Measurements from ENCODE around the gene OSR1. TPM values are rescaled to one million over a fixed set of nuclear protein-coding genes. Genes with fewer than 3 reads are reported as not detected.

The OSR1 gene
- total RNA-seq, 1 donor from 2014 or later, result not detected

GRCh38 chr2:19355416-19355821, 3.0 kb downstream of the OSR1 start:
- no peaks in the 10 kb centered on the region for H3K36me3 ChIP-seq
- H3K79me2 ChIP-seq (ENCODE audit: low read depth), result no peaks in the 10 kb centered on the region
- peaks cover 100% of the 10 kb centered on the region for H3K27me3 ChIP-seq
- Mint-ChIP-seq H3K27ac (no peak overlapping the region), H3K36me3 (peaks cover 2% of the 10 kb centered on the region), H3K4me1 (peaks cover 36% of the 10 kb centered on the region), H3K9me3 (peaks cover 17% of the 10 kb centered on the region), H3K27me3 (ENCODE audit: insufficient read depth, low read depth) (peaks cover 87% of the 10 kb centered on the region), H3K4me3 (peak overlapping the region; percentile 78)
- DNase-seq (ENCODE audit: low spot score), result no peak
- H3K9ac ChIP-seq, result no peak overlapping the region
- H3K9me3 ChIP-seq (ENCODE audit: low read depth), result no peaks in the 10 kb centered on the region
- peaks cover 94% of the 10 kb centered on the region for H4K20me1 ChIP-seq (ENCODE audit: low read depth)
- TF ChIP-seq, protein P1, sequence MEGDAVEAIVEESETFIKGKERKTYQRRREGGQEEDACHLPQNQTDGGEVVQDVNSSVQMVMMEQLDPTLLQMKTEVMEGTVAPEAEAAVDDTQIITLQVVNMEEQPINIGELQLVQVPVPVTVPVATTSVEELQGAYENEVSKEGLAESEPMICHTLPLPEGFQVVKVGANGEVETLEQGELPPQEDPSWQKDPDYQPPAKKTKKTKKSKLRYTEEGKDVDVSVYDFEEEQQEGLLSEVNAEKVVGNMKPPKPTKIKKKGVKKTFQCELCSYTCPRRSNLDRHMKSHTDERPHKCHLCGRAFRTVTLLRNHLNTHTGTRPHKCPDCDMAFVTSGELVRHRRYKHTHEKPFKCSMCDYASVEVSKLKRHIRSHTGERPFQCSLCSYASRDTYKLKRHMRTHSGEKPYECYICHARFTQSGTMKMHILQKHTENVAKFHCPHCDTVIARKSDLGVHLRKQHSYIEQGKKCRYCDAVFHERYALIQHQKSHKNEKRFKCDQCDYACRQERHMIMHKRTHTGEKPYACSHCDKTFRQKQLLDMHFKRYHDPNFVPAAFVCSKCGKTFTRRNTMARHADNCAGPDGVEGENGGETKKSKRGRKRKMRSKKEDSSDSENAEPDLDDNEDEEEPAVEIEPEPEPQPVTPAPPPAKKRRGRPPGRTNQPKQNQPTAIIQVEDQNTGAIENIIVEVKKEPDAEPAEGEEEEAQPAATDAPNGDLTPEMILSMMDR (IDR thresholded peaks at IDR 0.05), result no peak
- TF ChIP-seq EZH2phosphoT487 (IDR thresholded peaks at IDR 0.05), result no peak
- no peak for TF ChIP-seq EZH2 (IDR thresholded peaks at IDR 0.05)
- H3F3A ChIP-seq (ENCODE audit: low read depth), result peaks cover 40% of the 10 kb centered on the region
- no peak overlapping the region for H3K27ac ChIP-seq
- H2AFZ ChIP-seq (replicated peaks), result no peak overlapping the region
- peaks cover 44% of the 10 kb centered on the region for H3K4me1 ChIP-seq
- H3K4me3 ChIP-seq, result no peak overlapping the region
- H3K4me2 ChIP-seq, result no peak overlapping the region

- peaks cover 100% of the 10 kb centered on the region for H3K27me3 ChIP-seq
- no peaks in the 10 kb centered on the region for H3K79me2 ChIP-seq (ENCODE audit: low read depth)
- peaks cover 2% of the 10 kb centered on the region for H3K36me3 Mint-ChIP-seq
- no peak overlapping the region for H3K27ac ChIP-seq
- H3K27me3 Mint-ChIP-seq (ENCODE audit: insufficient read depth, low read depth), result peaks cover 83% of the 10 kb centered on the region
- H4K20me1 ChIP-seq (ENCODE audit: low read depth), result peaks cover 90% of the 10 kb centered on the region
- no peak overlapping the region for H3K27ac Mint-ChIP-seq
- no peaks in the 10 kb centered on the region for H3K36me3 ChIP-seq
- peaks cover 17% of the 10 kb centered on the region for H3K9me3 Mint-ChIP-seq
- peaks cover 40% of the 10 kb centered on the region for H3F3A ChIP-seq (ENCODE audit: low read depth)
- H3K4me2 ChIP-seq, result no peak overlapping the region
- H3K4me1 Mint-ChIP-seq, result peaks cover 36% of the 10 kb centered on the region
- TF ChIP-seq, protein P1 (IDR thresholded peaks at IDR 0.05), result no peak
- TF ChIP-seq EZH2phosphoT487 (IDR thresholded peaks at IDR 0.05), result no peak
- no peak for TF ChIP-seq EZH2 (IDR thresholded peaks at IDR 0.05)
- no peak overlapping the region for H2AFZ ChIP-seq (replicated peaks)
- H3K4me3 ChIP-seq, result no peak overlapping the region
- H3K9me3 ChIP-seq (ENCODE audit: low read depth), result no peaks in the 10 kb centered on the region
- no peak overlapping the region for H3K9ac ChIP-seq
- no peak overlapping the region for H3K4me3 Mint-ChIP-seq
- peaks cover 44% of the 10 kb centered on the region for H3K4me1 ChIP-seq
- DNase-seq (ENCODE audit: low spot score), result no peak
These were observed 3.4 kb downstream of the OSR1 start for GRCh38 chr2:19355014-19355405.

GRCh38 chr2:19353721-19354050, 4.7 kb downstream of the OSR1 start:
- TF ChIP-seq EZH2phosphoT487 (IDR thresholded peaks at IDR 0.05), result no peak
- TF ChIP-seq, protein P1 (IDR thresholded peaks at IDR 0.05), result no peak
- no peak overlapping the region for H3K4me3 ChIP-seq
- Mint-ChIP-seq H3K27me3 (ENCODE audit: insufficient read depth, low read depth) (peaks cover 82% of the 10 kb centered on the region), H3K4me1 (peaks cover 36% of the 10 kb centered on the region), H3K36me3 (peaks cover 2% of the 10 kb centered on the region), H3K9me3 (peaks cover 17% of the 10 kb centered on the region), H3K4me3 (peak overlapping the region; percentile 52), H3K27ac (no peak overlapping the region)
- H3K27me3 ChIP-seq, result peaks cover 100% of the 10 kb centered on the region
- H4K20me1 ChIP-seq (ENCODE audit: low read depth), result peaks cover 93% of the 10 kb centered on the region
- H3F3A ChIP-seq (ENCODE audit: low read depth), result peaks cover 26% of the 10 kb centered on the region
- H3K4me1 ChIP-seq, result peaks cover 38% of the 10 kb centered on the region
- no peak for DNase-seq (ENCODE audit: low spot score)
- no peaks in the 10 kb centered on the region for H3K9me3 ChIP-seq (ENCODE audit: low read depth)
- H3K27ac ChIP-seq, result no peak overlapping the region
- H2AFZ ChIP-seq (replicated peaks), result no peak overlapping the region
- H3K79me2 ChIP-seq (ENCODE audit: low read depth), result no peaks in the 10 kb centered on the region
- no peak overlapping the region for H3K4me2 ChIP-seq
- no peak overlapping the region for H3K9ac ChIP-seq
- H3K36me3 ChIP-seq, result no peaks in the 10 kb centered on the region

All from neural progenitor cell (in vitro differentiated cells).